Osteoblast (primary cell): Measurements from ENCODE around the gene TERT. TPM values are rescaled to one million over a fixed set of nuclear protein-coding genes. Genes with fewer than 3 reads are reported as not detected.

Experiments used
- DNase-seq: peaks from one replicate; pipeline ENCODE4 v3.0.0; 2011; ENCODE audit warnings: low spot score, mixed read lengths; ENCODE audit not compliant: insufficient read length; ENCODE audit errors: missing footprints
- H2AFZ ChIP-seq: 2 replicates; pipeline ENCODE4 v1.6.0; 2011; ENCODE audit warnings: mild to moderate bottlenecking, low read length
- H3K27ac ChIP-seq: 2 replicates; pipeline ENCODE4 v1.5.1; 2011; ENCODE audit warnings: mild to moderate bottlenecking, low read depth, low read length, moderate library complexity
- H3K27me3 ChIP-seq: 2 replicates; pipeline ENCODE4 v1.6.0; 2012; ENCODE audit warnings: mild to moderate bottlenecking, control low read depth, inconsistent platforms, low read length, moderate library complexity; ENCODE audit not compliant: insufficient read depth
- H3K36me3 ChIP-seq: 2 replicates; pipeline ENCODE4 v1.5.1; 2011; ENCODE audit warnings: mild to moderate bottlenecking, low read length, control low read depth, moderate library complexity; ENCODE audit not compliant: insufficient read depth
- H3K4me1 ChIP-seq: 2 replicates; pipeline ENCODE4 v1.5.1; 2011; ENCODE audit warnings: mild to moderate bottlenecking, low read length, control low read depth, moderate library complexity; ENCODE audit not compliant: insufficient read depth
- H3K4me2 ChIP-seq: 2 replicates; pipeline ENCODE4 v1.6.0; 2011; ENCODE audit warnings: mild to moderate bottlenecking, low read length; ENCODE audit not compliant: insufficient read depth
- H3K4me3 ChIP-seq: fragments of 200-600 bp; sonication (generic); 3 replicates; pipeline ENCODE4 v1.5.1; 2012; ENCODE audit warnings: mild to moderate bottlenecking, low read length, inconsistent platforms; ENCODE audit not compliant: insufficient read depth
- H3K79me2 ChIP-seq: 2 replicates; pipeline ENCODE4 v1.6.0; 2012; ENCODE audit warnings: mild to moderate bottlenecking, low read length, control low read depth, inconsistent platforms; ENCODE audit not compliant: insufficient read depth
- H3K9me3 ChIP-seq: 2 replicates; pipeline ENCODE4 v1.5.1; 2011; ENCODE audit warnings: low read depth, low read length, control low read depth
- H4K20me1 ChIP-seq: 2 replicates; pipeline ENCODE4 v1.6.0; 2012; ENCODE audit warnings: mild to moderate bottlenecking, low read length, control low read depth; ENCODE audit not compliant: insufficient read depth
- total RNA-seq: library from RNA; depleted of rRNA; stranded (reverse); fragments of >200 nt; gene quantifications from 2 replicates; pipeline ENCODE4 v1.2.3, GENCODE V29; 2012
- TF ChIP-seq, protein P1 (sequence below): IDR thresholded peaks from 2 replicates; pipeline ENCODE4 v1.5.1; 2011; ENCODE audit warnings: mild to moderate bottlenecking, low read depth, low read length, moderate library complexity; ENCODE audit errors: extremely low read depth

TERT gene
- total RNA-seq, 1 donor: not detected

DNA sequence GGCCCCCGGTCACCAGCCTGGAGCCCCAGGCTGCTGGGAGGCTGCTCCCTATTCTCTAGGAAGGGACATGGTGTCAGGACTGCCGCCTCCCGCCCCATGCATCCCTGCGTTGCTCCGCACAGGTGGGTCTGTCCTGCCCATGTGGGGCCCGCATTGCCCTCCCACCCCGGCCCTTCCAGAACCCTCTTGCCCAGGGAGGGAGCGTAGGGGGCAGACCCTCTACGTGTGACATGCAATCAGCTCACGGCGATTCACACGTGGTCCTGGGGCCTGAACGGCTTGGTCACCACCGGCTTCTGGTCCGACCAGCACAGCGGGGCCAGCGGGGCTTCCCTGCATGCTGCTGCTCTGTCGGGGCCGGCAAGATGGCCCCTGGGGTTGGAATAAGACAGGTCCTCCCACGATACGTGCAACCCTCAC, 84.0 kb downstream of the TERT start:
- H3K27ac ChIP-seq: no peak overlapping the region
- no peaks in the 10 kb centered on the region for H3K79me2 ChIP-seq
- H3K4me2 ChIP-seq: no peak overlapping the region
- no peak overlapping the region for H2AFZ ChIP-seq
- peaks cover 4% of the 10 kb centered on the region for H3K27me3 ChIP-seq
- H3K36me3 ChIP-seq: no peaks in the 10 kb centered on the region
- no peaks in the 10 kb centered on the region for H3K9me3 ChIP-seq
- TF ChIP-seq, protein P1, sequence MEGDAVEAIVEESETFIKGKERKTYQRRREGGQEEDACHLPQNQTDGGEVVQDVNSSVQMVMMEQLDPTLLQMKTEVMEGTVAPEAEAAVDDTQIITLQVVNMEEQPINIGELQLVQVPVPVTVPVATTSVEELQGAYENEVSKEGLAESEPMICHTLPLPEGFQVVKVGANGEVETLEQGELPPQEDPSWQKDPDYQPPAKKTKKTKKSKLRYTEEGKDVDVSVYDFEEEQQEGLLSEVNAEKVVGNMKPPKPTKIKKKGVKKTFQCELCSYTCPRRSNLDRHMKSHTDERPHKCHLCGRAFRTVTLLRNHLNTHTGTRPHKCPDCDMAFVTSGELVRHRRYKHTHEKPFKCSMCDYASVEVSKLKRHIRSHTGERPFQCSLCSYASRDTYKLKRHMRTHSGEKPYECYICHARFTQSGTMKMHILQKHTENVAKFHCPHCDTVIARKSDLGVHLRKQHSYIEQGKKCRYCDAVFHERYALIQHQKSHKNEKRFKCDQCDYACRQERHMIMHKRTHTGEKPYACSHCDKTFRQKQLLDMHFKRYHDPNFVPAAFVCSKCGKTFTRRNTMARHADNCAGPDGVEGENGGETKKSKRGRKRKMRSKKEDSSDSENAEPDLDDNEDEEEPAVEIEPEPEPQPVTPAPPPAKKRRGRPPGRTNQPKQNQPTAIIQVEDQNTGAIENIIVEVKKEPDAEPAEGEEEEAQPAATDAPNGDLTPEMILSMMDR: no peak
- no peaks in the 10 kb centered on the region for H3K4me1 ChIP-seq
- no peak overlapping the region for H3K4me3 ChIP-seq
- no peaks in the 10 kb centered on the region for H4K20me1 ChIP-seq
- no peak for DNase-seq

DNA sequence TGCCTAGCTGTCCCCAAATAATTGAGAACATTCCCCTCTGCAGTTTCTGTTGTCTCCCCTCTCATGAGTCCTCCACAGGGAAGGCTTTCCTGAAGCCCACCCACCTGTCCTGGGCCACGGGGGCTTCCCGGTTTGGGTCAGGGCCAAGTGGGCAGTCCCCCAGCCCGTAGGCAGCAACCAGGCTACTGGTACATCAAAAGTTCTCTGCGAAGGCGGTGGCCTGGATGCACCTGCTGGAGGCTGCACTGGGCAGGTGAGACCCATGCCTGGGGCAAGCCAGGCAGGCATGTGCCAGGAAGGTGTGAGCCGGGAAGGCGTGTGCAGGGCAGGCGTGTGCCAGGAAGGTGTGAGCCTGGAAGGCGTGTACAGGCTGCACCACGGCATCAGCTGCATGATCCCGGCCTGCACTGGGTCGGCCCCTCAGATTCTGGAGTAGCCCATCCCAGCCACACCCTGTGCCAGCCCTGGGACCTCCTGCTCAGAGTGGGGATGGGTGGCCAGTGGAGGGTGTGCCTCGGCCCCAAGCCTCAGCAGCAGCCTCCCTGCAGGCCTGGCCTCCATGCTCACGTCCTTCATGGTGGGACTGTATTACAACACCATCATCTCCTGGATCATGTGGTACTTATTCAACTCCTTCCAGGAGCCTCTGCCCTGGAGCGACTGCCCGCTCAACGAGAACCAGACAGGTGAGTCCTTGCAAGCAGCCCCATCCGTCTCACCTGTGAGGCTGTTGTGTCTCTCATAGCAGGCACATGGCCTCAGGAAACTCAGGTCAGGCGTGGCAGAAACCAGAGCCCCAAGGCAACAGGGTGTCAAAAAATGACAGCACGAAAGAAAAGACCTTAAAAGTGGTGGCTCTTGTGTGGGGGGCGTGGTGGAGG, 84.7 kb downstream of the TERT start:
- no peak for DNase-seq
- no peaks in the 10 kb centered on the region for H3K36me3 ChIP-seq
- H3K4me2 ChIP-seq: no peak overlapping the region
- H2AFZ ChIP-seq: no peak overlapping the region
- no peaks in the 10 kb centered on the region for H3K4me1 ChIP-seq
- no peak overlapping the region for H3K4me3 ChIP-seq
- TF ChIP-seq, protein P1: no peak
- peaks cover 6% of the 10 kb centered on the region for H3K27me3 ChIP-seq
- no peak overlapping the region for H3K27ac ChIP-seq
- H3K9me3 ChIP-seq: no peaks in the 10 kb centered on the region
- no peaks in the 10 kb centered on the region for H3K79me2 ChIP-seq
- no peaks in the 10 kb centered on the region for H4K20me1 ChIP-seq

DNA sequence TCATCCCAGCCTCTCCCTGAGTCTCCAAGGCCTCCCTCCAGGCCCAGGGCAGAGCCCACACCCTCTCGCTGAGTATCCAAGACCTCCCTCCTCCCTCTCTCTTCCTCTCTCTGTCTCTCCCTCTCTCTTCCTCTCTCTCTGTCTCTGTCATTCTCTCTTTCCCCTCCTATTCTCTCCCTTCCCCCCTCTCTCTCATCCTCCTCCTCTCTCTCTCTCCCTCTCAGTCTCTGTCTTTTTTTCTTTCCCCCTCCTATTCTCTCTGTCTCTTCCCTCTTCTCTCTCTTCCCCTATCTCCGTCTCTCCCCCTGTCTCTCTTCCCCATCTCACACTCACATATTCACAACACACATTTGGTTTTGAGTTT, 85.4 kb downstream of the TERT start:
- no peaks in the 10 kb centered on the region for H4K20me1 ChIP-seq
- H3K27me3 ChIP-seq: peaks cover 6% of the 10 kb centered on the region

More for the DNA sequence above, 85.4 kb downstream of the TERT start:
- Histone ChIP-seq H3K4me3 (no peak overlapping the region), H3K4me1 (no peaks in the 10 kb centered on the region), H3K79me2 (no peaks in the 10 kb centered on the region), H3K27ac (no peak overlapping the region), H3K36me3 (no peaks in the 10 kb centered on the region), H3K4me2 (no peak overlapping the region), H3K9me3 (no peaks in the 10 kb centered on the region), H2AFZ (no peak overlapping the region)
- no peak for DNase-seq
- TF ChIP-seq, protein P1: no peak
